SU-DHL-6 (cell line): ENCODE results near the gene CPPED1.

Experiments
- H2AFZ ChIP-seq: fragments of 200-600 bp; sonication (generic); 2 replicates; pipeline ENCODE4 v1.6.1; 2014; ENCODE audit warnings: low read depth, mild to moderate bottlenecking, moderate library complexity, mixed read lengths, antibody characterized with exemption, low read length; ENCODE audit not compliant: severe bottlenecking
- H3F3A ChIP-seq: fragments of 200-600 bp; shearing (Covaris generic); 2 replicates; pipeline ENCODE4 v1.6.0; 2016; ENCODE audit warnings: antibody characterized with exemption, mild to moderate bottlenecking; ENCODE audit not compliant: insufficient read depth
- H3K27ac ChIP-seq: fragments of 200-600 bp; sonication (generic); 2 replicates; pipeline ENCODE4 v1.5.1; 2016; ENCODE audit warnings: low read depth, mild to moderate bottlenecking, low read length, moderate library complexity, mixed read lengths
- H3K27me3 ChIP-seq: fragments of 200-600 bp; sonication (generic), shearing (Covaris generic); 2 replicates; pipeline ENCODE4 v1.6.0; 2014; ENCODE audit warnings: mild to moderate bottlenecking, low read length
- H3K36me3 ChIP-seq: fragments of 200-600 bp; sonication (generic); 2 replicates; pipeline ENCODE4 v1.6.1; 2014; ENCODE audit warnings: mild to moderate bottlenecking, low read length, mixed read lengths
- H3K4me2 ChIP-seq: fragments of 300-600, 200-600 bp; shearing (Covaris generic), sonication (generic); 2 replicates; pipeline ENCODE4 v1.6.0; 2014; ENCODE audit warnings: low read length, low read depth, mild to moderate bottlenecking; ENCODE audit not compliant: poor library complexity, severe bottlenecking
- H3K4me3 ChIP-seq: fragments of 200-600 bp; sonication (generic); 2 replicates; pipeline ENCODE4 v1.5.1; 2014; ENCODE audit warnings: antibody characterized with exemption, low read length, mild to moderate bottlenecking, mixed read lengths; ENCODE audit not compliant: insufficient read depth, poor library complexity, severe bottlenecking
- H3K79me2 ChIP-seq: fragments of 200-600 bp; sonication (generic); 2 replicates; pipeline ENCODE4 v1.6.1; 2014; ENCODE audit warnings: mild to moderate bottlenecking, low read length, moderate library complexity; ENCODE audit not compliant: insufficient read depth
- H3K9ac ChIP-seq: fragments of 200-600 bp; sonication (generic); 2 replicates; pipeline ENCODE4 v1.7.0; 2014; ENCODE audit warnings: mild to moderate bottlenecking, low read length
- H3K9me2 ChIP-seq: fragments of 200-600 bp; sonication (generic); replicated peaks from 2 replicates; pipeline ENCODE4 v1.6.1; 2014; ENCODE audit warnings: low read length; ENCODE audit not compliant: insufficient read depth
- H3K9me3 ChIP-seq: fragments of 200-600 bp; sonication (generic); 2 replicates; pipeline ENCODE4 v1.6.1; 2014; ENCODE audit warnings: low read length, mixed read lengths; ENCODE audit not compliant: insufficient read depth
- H4K20me1 ChIP-seq: fragments of 200-600 bp; sonication (generic); 2 replicates; pipeline ENCODE4 v1.6.1; 2014; ENCODE audit warnings: low read depth, mild to moderate bottlenecking, antibody characterized with exemption, low read length, moderate library complexity, mixed read lengths
- EZH2phosphoT487 ChIP-seq: fragments of 200-600 bp; sonication (generic), shearing (Covaris generic); conservative IDR thresholded peaks from 2 replicates; pipeline ENCODE4 v1.6.1; 2018; ENCODE audit warnings: mild to moderate bottlenecking, antibody characterized with exemption, low read length, moderate library complexity, mixed read lengths
- TF ChIP-seq, protein P1 (sequence below): fragments of 200-600 bp; sonication (generic); IDR thresholded peaks from one replicate; pipeline ENCODE4 v1.5.1; 2017; ENCODE audit warnings: antibody characterized with exemption, mild to moderate bottlenecking, low read length, moderate library complexity; ENCODE audit not compliant: insufficient read depth, poor library complexity, severe bottlenecking

CPPED1 gene

DNA sequence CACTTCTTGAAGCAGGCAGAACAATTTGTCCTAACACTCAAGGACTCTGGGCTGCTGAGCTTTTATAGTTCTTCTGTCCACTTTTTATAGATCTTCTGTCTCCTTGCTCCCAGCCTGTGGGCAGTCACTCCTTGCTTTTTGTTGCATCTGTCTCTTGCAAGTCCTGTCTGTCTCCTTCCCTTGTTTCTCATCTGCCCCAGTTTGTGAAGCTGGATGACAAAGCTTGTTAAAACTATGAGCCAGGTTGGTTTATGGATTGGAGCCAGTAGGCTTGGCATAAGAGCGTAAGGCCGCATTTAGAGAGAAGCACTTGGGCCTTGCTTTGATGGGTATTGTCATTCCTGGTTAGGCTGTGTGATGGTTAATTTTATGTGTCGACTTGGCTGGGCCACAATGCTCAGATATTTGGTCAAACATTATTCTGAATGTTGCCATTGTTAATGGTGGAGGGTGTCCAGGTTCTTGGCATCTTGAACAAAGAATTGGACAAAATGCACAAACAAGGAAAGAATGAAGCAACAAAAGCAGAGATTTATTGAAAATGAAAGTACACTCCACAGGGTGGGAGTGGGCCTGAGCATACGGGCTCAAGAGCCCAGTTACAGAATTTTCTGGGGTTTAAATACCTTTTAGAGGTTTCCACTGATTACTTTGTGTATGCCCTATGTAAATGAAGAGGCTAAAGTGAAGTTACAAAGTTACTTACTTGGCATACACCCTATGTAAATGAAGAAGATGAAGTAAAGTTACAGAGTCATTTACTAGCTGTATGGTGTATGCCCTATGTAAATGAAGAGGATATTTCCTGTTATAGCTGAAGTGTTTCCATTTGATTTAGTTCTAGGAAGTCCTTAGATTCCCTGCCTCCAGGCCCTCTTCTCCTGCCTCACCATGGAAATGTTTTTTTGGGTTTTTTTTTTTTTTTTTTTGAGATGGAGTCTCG is 8.0 kb upstream of the CPPED1 start:
- TF ChIP-seq, protein P1, sequence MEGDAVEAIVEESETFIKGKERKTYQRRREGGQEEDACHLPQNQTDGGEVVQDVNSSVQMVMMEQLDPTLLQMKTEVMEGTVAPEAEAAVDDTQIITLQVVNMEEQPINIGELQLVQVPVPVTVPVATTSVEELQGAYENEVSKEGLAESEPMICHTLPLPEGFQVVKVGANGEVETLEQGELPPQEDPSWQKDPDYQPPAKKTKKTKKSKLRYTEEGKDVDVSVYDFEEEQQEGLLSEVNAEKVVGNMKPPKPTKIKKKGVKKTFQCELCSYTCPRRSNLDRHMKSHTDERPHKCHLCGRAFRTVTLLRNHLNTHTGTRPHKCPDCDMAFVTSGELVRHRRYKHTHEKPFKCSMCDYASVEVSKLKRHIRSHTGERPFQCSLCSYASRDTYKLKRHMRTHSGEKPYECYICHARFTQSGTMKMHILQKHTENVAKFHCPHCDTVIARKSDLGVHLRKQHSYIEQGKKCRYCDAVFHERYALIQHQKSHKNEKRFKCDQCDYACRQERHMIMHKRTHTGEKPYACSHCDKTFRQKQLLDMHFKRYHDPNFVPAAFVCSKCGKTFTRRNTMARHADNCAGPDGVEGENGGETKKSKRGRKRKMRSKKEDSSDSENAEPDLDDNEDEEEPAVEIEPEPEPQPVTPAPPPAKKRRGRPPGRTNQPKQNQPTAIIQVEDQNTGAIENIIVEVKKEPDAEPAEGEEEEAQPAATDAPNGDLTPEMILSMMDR: no peak
- TF ChIP-seq EZH2phosphoT487: no peak
- Histone ChIP-seq H3K4me2 (no peak overlapping the region), H3K79me2 (no peaks in the 10 kb centered on the region), H3F3A (no peaks in the 10 kb centered on the region), H2AFZ (no peak overlapping the region), H3K9ac (no peak overlapping the region), H3K9me3 (no peaks in the 10 kb centered on the region), H4K20me1 (no peaks in the 10 kb centered on the region), H3K4me3 (no peak overlapping the region), H3K27me3 (no peaks in the 10 kb centered on the region), H3K27ac (no peak overlapping the region), H3K36me3 (no peaks in the 10 kb centered on the region), H3K9me2 (no peaks in the 10 kb centered on the region)

DNA sequence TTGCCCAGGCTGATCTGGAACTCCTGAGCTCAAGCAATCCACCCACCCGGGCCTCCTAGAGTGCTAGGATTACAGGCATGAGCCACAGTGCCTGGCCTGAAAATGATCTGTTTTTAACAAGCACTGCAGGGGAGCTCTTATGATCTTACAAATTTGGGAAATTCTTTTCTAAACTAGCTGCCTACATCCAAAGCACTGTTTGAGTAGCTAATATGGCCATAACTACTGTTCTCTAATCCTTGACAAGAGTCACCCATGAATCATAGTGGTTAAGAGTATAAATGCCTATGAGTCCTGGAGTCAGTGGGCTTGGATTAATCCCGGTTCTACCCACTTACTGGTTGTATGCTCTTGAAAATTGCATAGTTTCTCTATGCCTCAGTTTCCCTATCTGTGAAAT is 1.4 kb upstream of the CPPED1 start:
- Histone ChIP-seq H3F3A (no peaks in the 10 kb centered on the region), H2AFZ (no peak overlapping the region), H3K9me2 (no peaks in the 10 kb centered on the region), H4K20me1 (no peaks in the 10 kb centered on the region), H3K27ac (no peak overlapping the region), H3K4me2 (no peak overlapping the region), H3K79me2 (no peaks in the 10 kb centered on the region), H3K9me3 (no peaks in the 10 kb centered on the region), H3K36me3 (no peaks in the 10 kb centered on the region), H3K9ac (no peak overlapping the region), H3K27me3 (no peaks in the 10 kb centered on the region), H3K4me3 (no peak overlapping the region)
- TF ChIP-seq EZH2phosphoT487: no peak
- TF ChIP-seq, protein P1: no peak

DNA sequence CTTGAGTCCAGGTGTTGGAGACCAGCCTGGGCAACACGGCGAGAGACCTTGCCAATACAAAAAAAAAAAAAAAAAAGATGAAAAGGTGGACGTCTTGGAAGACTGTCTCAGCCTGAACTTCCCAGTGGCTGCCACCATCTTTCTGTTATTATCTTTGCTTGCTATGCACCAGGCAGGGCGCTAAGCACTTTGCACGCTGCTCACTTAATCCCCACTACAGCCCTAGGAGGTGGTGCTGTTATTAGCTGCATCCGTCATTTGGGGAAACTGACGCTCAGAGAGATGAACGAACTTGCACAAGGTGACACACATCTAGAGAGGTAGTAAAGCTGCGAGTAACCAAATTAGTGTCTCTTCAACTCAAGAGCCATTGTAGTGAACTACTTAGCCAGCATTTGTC is 708 bp upstream of the CPPED1 start:
- no peaks in the 10 kb centered on the region for H3K27me3 ChIP-seq
- H3F3A ChIP-seq: no peaks in the 10 kb centered on the region
- H3K9me2 ChIP-seq: no peaks in the 10 kb centered on the region
- TF ChIP-seq EZH2phosphoT487: no peak
- TF ChIP-seq, protein P1: no peak
- H2AFZ ChIP-seq: no peak overlapping the region
- no peaks in the 10 kb centered on the region for H3K79me2 ChIP-seq
- no peak overlapping the region for H3K9ac ChIP-seq
- no peak overlapping the region for H3K27ac ChIP-seq
- H3K36me3 ChIP-seq: no peaks in the 10 kb centered on the region
- no peaks in the 10 kb centered on the region for H3K9me3 ChIP-seq
- no peak overlapping the region for H3K4me2 ChIP-seq
- H4K20me1 ChIP-seq: no peaks in the 10 kb centered on the region
- H3K4me3 ChIP-seq: no peak overlapping the region
